Measurements from ENCODE around the gene NID1.
A peak's percentile ranks its signal among the peaks of the same experiment; 100 is the strongest.
"Not testable (repeated sequence)": the region's sequence is repeated elsewhere in the genome, so short reads cannot be mapped to it uniquely, and the experiment has no call there.

The NID1 gene

GRCh38 chr1:236013330-236013729 is 51.6 kb downstream of the NID1 start:
- no peak for DNase-seq (ENCODE audit: extremely low read depth, low read depth)
- TF ChIP-seq CTCF (IDR thresholded peaks at IDR 0.05; ENCODE audit: low read depth, low read length) = no peak

GRCh38 chr1:236011641-236012040 is 53.2 kb downstream of the NID1 start:
- no peak for DNase-seq (ENCODE audit: extremely low read depth, low read depth)
- TF ChIP-seq CTCF (IDR thresholded peaks at IDR 0.05; ENCODE audit: low read depth, low read length) = no peak

- DNase-seq (ENCODE audit: extremely low read depth, low read depth) = no peak
- no peak for TF ChIP-seq CTCF (IDR thresholded peaks at IDR 0.05; ENCODE audit: low read depth, low read length)
Observed at GRCh38 chr1:236010443-236010842, 54.4 kb downstream of the NID1 start.

- peak; percentile 62 for DNase-seq (ENCODE audit: extremely low read depth, low read depth)
- TF ChIP-seq CTCF (IDR thresholded peaks at IDR 0.05; ENCODE audit: low read depth, low read length) = no peak
Observed at GRCh38 chr1:236009857-236010256, 55.0 kb downstream of the NID1 start.

- no peak for TF ChIP-seq CTCF (IDR thresholded peaks at IDR 0.05; ENCODE audit: low read depth, low read length)
- no peak for DNase-seq (ENCODE audit: extremely low read depth, low read depth)
Observed at GRCh38 chr1:236009191-236009590, 55.7 kb downstream of the NID1 start.

GRCh38 chr1:236007781-236008180 is 57.1 kb downstream of the NID1 start:
- TF ChIP-seq CTCF (IDR thresholded peaks at IDR 0.05; ENCODE audit: low read depth, low read length) = no peak
- no peak for DNase-seq (ENCODE audit: extremely low read depth, low read depth)

- DNase-seq (ENCODE audit: extremely low read depth, low read depth) = not testable (repeated sequence)
Observed at GRCh38 chr1:236003058-236003457, 61.8 kb downstream of the NID1 start.

GRCh38 chr1:236002572-236002971 is 62.3 kb downstream of the NID1 start:
- no peak for TF ChIP-seq CTCF (IDR thresholded peaks at IDR 0.05; ENCODE audit: low read depth, low read length)
- DNase-seq (ENCODE audit: extremely low read depth, low read depth) = no peak
